ENCODE data around the gene UBTF. TPM values are rescaled to one million over a fixed set of nuclear protein-coding genes. Genes with fewer than 3 reads are reported as not detected.

The UBTF gene
- total and polyA plus RNA-seq, 9 of the 15 experiments (the other 6 are each of a cell fraction or from before 2014, with no cell fraction given) = 1.2 to 113 (median 83.6) TPM

DNA sequence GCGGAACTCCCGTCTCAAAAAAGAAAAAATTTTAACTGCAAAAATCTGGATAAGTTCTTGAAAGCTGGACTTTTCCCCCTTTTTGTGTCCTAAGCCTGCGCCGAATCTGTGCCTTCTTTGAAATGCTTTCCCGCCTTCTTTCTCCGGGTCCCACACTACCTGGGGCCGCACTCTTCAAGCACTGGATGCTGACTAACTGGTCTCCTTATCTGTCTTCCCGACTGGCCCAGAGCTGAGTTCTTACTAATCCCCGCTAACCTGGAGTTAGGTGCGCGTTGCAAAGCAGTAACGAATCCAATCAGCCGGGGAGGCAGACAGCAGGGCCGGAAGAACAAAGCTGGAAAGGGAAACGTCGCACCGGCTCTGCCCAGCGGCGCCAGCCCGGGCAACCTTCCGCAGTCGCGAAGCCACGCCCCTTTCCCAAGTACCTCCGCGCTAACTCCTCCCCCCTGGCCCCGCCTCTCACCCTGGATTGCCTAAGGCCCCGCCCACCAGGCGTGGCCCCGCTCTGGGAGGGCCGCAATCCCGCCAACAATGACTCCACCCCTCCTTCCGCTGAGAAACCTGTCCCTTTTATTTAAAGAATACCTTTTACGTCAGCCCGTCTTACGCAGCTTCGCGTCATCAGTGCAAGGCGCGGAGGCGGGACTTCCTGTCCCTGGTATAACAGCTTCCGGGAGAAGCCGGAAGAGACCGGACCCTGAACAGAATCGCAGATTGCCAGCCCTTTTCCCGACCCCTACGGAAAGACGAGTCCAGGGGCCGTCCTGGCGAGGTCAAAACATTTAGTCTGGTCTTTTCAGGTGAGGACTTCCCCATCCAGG is 33.0 kb downstream of the UBTF start, which contains the start of gene TMUB2 (continued):
- TF ChIP-seq STAG1 (CRISPR knock-in tag; IDR thresholded peaks at IDR 0.05; ENCODE audit: borderline replicate concordance) (no peak), ZNF696 (CRISPR knock-in tag; conservative IDR thresholded peaks at IDR 0.05) (no peak), POLR2H (tag; IDR thresholded peaks at IDR 0.05; ENCODE audit: low read depth) (peak; percentile 85), ZFX (CRISPR knock-in tag; IDR thresholded peaks at IDR 0.05) (no peak; the same call in 1 of the 2 replicates), ELF1 (tag; IDR thresholded peaks at IDR 0.05) (peak; percentile 96), BCOR (IDR thresholded peaks at IDR 0.05) (no peak; the same call in 1 of the 2 replicates), ZNF57 (CRISPR knock-in tag; IDR thresholded peaks at IDR 0.05) (no peak), TCFL5 (CRISPR knock-in tag; conservative IDR thresholded peaks at IDR 0.05) (no peak), U2AF2 (optimal IDR thresholded peaks at IDR 0.05; ENCODE audit: low read depth, low read length) (no peak), ZNF717 (CRISPR knock-in tag; IDR thresholded peaks at IDR 0.05) (no peak), HDAC2 (IDR thresholded peaks at IDR 0.05) (peak; percentile 22; the same call in 1 of the 2 replicates), CBFB (CRISPR knock-in tag; IDR thresholded peaks at IDR 0.05) (no peak), ELF2 (CRISPR knock-in tag; IDR thresholded peaks at IDR 0.05) (peak; percentile 93), KAT7 (CRISPR knock-in tag; IDR thresholded peaks at IDR 0.05; ENCODE audit: borderline replicate concordance) (peak; percentile 89; the same call in 1 of the 2 replicates)
- TF ChIP-seq, protein P1, sequence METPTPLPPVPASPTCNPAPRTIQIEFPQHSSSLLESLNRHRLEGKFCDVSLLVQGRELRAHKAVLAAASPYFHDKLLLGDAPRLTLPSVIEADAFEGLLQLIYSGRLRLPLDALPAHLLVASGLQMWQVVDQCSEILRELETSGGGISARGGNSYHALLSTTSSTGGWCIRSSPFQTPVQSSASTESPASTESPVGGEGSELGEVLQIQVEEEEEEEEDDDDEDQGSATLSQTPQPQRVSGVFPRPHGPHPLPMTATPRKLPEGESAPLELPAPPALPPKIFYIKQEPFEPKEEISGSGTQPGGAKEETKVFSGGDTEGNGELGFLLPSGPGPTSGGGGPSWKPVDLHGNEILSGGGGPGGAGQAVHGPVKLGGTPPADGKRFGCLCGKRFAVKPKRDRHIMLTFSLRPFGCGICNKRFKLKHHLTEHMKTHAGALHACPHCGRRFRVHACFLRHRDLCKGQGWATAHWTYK (CRISPR knock-in tag; IDR thresholded peaks at IDR 0.05) = no peak
- TF ChIP-seq, protein P2, sequence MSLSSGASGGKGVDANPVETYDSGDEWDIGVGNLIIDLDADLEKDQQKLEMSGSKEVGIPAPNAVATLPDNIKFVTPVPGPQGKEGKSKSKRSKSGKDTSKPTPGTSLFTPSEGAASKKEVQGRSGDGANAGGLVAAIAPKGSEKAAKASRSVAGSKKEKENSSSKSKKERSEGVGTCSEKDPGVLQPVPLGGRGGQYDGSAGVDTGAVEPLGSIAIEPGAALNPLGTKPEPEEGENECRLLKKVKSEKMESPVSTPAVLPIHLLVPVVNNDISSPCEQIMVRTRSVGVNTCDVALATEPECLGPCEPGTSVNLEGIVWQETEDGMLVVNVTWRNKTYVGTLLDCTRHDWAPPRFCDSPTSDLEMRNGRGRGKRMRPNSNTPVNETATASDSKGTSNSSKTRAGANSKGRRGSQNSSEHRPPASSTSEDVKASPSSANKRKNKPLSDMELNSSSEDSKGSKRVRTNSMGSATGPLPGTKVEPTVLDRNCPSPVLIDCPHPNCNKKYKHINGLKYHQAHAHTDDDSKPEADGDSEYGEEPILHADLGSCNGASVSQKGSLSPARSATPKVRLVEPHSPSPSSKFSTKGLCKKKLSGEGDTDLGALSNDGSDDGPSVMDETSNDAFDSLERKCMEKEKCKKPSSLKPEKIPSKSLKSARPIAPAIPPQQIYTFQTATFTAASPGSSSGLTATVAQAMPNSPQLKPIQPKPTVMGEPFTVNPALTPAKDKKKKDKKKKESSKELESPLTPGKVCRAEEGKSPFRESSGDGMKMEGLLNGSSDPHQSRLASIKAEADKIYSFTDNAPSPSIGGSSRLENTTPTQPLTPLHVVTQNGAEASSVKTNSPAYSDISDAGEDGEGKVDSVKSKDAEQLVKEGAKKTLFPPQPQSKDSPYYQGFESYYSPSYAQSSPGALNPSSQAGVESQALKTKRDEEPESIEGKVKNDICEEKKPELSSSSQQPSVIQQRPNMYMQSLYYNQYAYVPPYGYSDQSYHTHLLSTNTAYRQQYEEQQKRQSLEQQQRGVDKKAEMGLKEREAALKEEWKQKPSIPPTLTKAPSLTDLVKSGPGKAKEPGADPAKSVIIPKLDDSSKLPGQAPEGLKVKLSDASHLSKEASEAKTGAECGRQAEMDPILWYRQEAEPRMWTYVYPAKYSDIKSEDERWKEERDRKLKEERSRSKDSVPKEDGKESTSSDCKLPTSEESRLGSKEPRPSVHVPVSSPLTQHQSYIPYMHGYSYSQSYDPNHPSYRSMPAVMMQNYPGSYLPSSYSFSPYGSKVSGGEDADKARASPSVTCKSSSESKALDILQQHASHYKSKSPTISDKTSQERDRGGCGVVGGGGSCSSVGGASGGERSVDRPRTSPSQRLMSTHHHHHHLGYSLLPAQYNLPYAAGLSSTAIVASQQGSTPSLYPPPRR (CRISPR knock-in tag; IDR thresholded peaks at IDR 0.05; ENCODE audit: borderline replicate concordance) = no peak
- TF ChIP-seq, protein P3, sequence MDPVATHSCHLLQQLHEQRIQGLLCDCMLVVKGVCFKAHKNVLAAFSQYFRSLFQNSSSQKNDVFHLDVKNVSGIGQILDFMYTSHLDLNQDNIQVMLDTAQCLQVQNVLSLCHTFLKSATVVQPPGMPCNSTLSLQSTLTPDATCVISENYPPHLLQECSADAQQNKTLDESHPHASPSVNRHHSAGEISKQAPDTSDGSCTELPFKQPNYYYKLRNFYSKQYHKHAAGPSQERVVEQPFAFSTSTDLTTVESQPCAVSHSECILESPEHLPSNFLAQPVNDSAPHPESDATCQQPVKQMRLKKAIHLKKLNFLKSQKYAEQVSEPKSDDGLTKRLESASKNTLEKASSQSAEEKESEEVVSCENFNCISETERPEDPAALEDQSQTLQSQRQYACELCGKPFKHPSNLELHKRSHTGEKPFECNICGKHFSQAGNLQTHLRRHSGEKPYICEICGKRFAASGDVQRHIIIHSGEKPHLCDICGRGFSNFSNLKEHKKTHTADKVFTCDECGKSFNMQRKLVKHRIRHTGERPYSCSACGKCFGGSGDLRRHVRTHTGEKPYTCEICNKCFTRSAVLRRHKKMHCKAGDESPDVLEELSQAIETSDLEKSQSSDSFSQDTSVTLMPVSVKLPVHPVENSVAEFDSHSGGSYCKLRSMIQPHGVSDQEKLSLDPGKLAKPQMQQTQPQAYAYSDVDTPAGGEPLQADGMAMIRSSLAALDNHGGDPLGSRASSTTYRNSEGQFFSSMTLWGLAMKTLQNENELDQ (CRISPR knock-in tag; IDR thresholded peaks at IDR 0.05; ENCODE audit: borderline replicate concordance) = 0 out of 2 replicates have a peak, but pooled peaks have one; percentile 31
- TF ChIP-seq, protein P4, sequence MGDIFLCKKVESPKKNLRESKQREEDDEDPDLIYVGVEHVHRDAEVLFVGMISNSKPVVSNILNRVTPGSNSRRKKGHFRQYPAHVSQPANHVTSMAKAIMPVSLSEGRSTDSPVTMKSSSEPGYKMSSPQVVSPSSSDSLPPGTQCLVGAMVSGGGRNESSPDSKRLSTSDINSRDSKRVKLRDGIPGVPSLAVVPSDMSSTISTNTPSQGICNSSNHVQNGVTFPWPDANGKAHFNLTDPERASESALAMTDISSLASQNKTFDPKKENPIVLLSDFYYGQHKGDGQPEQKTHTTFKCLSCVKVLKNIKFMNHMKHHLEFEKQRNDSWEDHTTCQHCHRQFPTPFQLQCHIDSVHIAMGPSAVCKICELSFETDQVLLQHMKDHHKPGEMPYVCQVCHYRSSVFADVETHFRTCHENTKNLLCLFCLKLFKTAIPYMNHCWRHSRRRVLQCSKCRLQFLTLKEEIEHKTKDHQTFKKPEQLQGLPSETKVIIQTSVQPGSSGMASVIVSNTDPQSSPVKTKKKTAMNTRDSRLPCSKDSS (IDR thresholded peaks at IDR 0.05; ENCODE audit: low read depth, partially characterized antibody) = no peak

Measured in K562 (cell line).